ENCODE results near the gene MSMP.

DNA sequence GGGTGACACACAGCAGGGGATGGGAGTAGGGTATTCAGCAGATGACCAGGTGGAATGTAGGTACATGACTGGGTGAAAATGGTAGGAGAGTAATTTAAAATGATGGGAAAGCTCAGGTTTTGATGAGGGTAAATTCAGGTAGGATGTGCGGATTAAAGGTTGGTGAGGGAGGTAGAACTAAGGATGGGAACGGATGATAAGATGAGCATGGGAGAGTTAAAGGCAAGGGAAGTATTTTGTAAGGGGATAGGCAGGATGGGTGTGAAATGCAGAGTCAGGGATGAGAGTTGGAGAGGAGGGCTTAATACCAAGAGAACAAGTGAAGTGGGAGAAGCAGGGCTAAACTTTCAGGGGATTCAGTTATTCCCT, 23.6 kb downstream of the MSMP start:
- TF ChIP-seq, protein P1, sequence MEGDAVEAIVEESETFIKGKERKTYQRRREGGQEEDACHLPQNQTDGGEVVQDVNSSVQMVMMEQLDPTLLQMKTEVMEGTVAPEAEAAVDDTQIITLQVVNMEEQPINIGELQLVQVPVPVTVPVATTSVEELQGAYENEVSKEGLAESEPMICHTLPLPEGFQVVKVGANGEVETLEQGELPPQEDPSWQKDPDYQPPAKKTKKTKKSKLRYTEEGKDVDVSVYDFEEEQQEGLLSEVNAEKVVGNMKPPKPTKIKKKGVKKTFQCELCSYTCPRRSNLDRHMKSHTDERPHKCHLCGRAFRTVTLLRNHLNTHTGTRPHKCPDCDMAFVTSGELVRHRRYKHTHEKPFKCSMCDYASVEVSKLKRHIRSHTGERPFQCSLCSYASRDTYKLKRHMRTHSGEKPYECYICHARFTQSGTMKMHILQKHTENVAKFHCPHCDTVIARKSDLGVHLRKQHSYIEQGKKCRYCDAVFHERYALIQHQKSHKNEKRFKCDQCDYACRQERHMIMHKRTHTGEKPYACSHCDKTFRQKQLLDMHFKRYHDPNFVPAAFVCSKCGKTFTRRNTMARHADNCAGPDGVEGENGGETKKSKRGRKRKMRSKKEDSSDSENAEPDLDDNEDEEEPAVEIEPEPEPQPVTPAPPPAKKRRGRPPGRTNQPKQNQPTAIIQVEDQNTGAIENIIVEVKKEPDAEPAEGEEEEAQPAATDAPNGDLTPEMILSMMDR (conservative IDR thresholded peaks at IDR 0.05): no peak
- TF ChIP-seq EZH2 (IDR thresholded peaks at IDR 0.05; ENCODE audit: low read depth): no peak

Measured in PC-9 (cell line).